PFSK-1 (cell line): ENCODE data around the gene APBA3.
A peak's percentile ranks its signal among the peaks of the same experiment; 100 is the strongest.

Source experiments
- FOXP2 ChIP-seq: optimal IDR thresholded peaks from 2 replicates; pipeline ENCODE3; 2011; ENCODE audit warnings: borderline replicate concordance, control low read depth, inconsistent platforms; ENCODE audit not compliant: insufficient read depth; ENCODE audit errors: extremely low read length, extremely low read depth
- POLR2AphosphoS5 ChIP-seq: IDR thresholded peaks from 2 replicates; pipeline ENCODE4 v1.6.1; 2012; ENCODE audit warnings: low read depth, mild to moderate bottlenecking, control low read depth, low read length, moderate library complexity
- REST ChIP-seq, 2 experiments: IDR thresholded peaks; 2 replicates each; pipeline versions ENCODE4 v1.6.1 to v1.8.0; 2011 to 2012; ENCODE audit warnings: low read depth in 2 of 2, low read length in 2 of 2, control low read depth in 1 of 2, inconsistent platforms in 1 of 2, mild to moderate bottlenecking in 1 of 2, moderate library complexity in 1 of 2; ENCODE audit not compliant: insufficient read depth in 1 of 2
- TAF1 ChIP-seq: IDR thresholded peaks from 2 replicates; pipeline ENCODE4 v1.6.1; 2012; ENCODE audit warnings: low read length, control low read depth, borderline replicate concordance; ENCODE audit not compliant: insufficient read depth

GRCh38 chr19:3721131-3721886 lies 40.2 kb downstream of the APBA3 start:
- TF ChIP-seq POLR2AphosphoS5 (no peak), TAF1 (no peak), REST (IDR thresholded peaks at IDR 0.05; ENCODE audit: insufficient read depth in 1 of 2, low read depth in 2 of 2, low read length in 2 of 2) (no peak; a peak in 1 of 4 replicates), FOXP2 (peak; percentile 85)
